OCI-M1 (cell line): Measurements from ENCODE around the gene POMP.
"Not testable (repeated sequence)": the region's sequence is repeated elsewhere in the genome, so short reads cannot be mapped to it uniquely, and the experiment has no call there.

ENCODE experiments used
- DNase-seq: peaks from one replicate; lab custom pipeline; 2025; lab: John Stamatoyannopoulos, UW

The POMP gene

GRCh38 chr13:28637714-28638355 is 21.1 kb upstream of the POMP start:
- peak; percentile 69 for DNase-seq

DNA sequence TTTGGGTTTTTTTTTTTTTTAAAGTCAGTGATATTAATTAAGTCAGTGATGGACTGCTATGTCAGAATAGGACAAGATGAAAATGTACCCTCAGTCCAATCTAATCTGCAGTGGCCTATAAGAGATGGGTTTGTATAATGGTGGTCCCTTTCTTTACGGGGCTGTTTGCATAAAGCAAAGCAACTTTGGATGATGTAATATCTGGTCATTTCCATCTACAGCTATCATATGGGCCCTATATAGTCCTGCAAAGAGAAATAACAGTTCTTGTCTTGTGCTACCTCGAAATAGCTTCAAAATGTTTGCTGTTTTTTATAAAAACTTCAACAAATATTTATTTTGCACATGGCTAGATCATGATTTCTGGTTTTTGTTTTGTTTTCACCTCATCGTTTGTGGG is 20.2 kb upstream of the POMP start:
- DNase-seq = peak; percentile 27

- no peak for DNase-seq
These were observed 17.9 kb upstream of the POMP start for GRCh38 chr13:28640861-28641599.

- no peak for DNase-seq
These were observed 17.4 kb upstream of the POMP start for GRCh38 chr13:28641600-28641926.

GRCh38 chr13:28650284-28650683 is 8.6 kb upstream of the POMP start:
- no peak for DNase-seq

DNA sequence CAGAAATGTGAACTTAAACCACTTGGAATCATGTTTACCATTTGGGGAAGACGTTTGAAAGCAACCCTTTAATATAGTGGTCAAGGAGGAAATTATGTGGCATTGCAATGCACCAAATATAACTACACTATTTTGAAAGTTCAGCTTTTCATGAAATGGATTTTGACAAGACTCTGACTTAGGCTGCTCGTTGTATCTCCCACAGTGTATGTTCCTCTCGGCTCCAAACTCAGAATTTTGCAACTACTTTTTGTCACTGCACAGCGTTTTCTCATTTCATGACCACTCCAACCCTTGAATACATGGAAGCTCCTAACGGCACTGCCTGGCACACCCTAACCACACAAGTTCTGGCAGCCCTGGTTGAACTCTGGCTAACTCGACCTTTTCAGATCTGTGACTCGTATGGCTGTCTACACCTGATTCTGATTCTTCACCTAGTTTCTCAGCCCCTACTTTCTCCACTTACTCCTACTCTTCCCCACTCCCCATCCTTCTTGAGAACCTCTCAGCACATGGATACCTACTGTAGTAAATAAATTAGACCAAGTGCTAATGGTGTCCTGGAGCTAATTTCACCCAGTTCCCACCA is 7.0 kb upstream of the POMP start:
- DNase-seq = no peak

- no peak for DNase-seq
These were observed 5.8 kb upstream of the POMP start for GRCh38 chr13:28653111-28653510.

GRCh38 chr13:28654276-28654675 is 4.7 kb upstream of the POMP start:
- DNase-seq = no peak

GRCh38 chr13:28655561-28655960 is 3.4 kb upstream of the POMP start:
- DNase-seq = no peak

DNA sequence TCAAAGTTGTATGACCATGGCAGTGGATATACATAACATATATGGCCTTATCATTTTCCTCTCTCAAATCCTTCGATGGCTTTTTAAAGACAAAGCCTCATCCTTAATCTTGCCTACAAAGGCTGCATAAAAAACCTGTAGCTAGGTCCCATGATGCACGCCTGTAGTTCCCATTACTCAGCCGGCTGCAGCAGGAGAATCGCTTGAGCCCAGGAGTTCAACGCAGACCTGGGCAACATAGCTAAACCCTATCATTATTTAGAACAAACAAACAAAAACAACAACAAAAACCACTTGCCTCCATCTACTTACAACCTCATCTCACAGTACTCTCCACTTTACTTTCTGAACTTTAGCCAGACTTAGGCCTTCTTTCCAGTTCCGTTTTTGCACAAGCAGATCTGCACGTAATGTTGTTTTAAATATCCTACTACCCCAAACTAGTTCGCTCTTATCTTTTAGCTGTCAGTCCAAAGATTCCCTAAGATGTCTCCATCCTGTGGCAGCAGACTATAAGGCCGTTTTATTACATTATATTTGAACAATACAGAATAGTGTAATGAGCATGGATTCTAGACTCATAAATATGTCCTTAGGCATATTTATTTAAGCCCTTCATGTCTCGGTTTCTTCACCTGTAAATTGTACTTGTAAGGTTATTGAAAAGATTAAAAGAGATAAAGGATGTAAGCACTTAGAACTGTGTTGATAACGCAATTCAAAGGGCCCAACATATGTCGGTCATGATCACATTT is 969 bp upstream of the POMP start:
- DNase-seq = peak; percentile 54

DNA sequence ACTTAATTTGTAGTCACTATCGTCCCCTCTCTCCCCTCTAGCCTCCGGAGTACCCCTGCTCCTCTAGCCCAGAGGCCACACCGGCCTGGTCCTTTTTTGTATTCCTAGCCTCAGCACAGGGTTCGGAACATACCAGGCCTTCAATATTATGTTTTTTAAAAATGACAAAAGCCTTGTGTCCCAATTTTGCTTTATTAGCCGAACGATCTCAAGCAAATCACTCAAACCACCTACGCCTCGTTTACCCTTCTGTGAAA is 463 bp upstream of the POMP start:
- DNase-seq = no peak

- peak; percentile 69 for DNase-seq
These were observed 666 bp downstream of the POMP start for GRCh38 chr13:28659621-28659970.

DNA sequence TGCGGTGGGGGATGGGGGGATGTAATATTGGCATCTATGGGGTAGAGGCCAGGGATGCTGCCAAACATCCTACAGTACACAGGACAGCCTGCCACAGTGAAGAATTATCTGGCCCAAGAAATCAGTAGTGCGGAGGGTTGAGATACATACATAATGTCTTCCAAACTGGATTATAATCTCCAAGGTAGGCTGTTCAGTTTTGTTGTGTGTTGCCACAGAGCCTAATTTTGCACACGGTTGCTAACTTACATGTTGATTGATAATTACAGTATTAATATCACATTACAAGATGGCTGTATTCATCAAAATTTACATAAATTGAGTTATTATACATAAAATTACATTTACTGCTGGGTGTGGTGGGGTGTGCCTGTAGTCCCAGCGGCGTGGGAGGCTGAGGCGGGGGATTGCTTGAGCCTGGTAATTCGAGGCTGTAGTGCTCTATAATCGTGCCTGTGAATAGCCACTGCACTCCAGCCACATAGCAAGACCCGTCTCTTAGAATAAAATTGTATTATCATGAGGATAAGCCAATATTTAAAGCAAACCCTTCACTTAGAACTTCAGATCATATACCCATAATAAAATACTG is 8.1 kb downstream of the POMP start:
- no peak for DNase-seq

DNA sequence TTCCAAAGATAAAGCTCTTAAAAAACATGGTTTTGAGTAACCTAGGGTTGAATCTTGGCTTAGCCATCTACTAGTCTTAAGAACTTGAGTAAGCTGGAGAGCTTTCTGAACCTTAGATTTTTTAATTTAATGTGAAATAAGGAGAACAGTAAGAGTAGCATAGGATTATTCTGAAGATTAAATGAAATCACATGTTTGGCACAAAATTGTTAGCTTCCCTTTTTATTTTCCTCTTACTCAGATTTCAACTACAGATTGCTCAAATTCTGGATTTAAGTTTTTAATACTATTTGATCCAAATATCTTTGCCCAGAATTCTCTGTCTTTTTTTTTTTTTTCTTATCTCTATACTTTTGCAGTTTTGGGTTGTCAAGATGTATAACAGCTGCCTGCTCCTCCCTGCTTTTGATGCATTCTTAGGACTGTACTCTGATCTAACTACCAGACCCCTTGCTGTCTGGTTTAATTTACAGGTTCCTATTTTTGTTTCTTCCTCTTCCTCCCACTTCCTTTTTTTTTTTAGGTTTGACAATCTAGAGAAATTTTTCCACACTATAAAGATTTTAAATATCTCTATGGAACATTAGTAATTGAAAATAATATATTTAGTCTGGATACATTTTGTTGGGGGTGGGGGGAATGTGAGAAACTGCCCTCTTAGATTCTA is 12.3 kb downstream of the POMP start:
- DNase-seq = peak; percentile 19

DNA sequence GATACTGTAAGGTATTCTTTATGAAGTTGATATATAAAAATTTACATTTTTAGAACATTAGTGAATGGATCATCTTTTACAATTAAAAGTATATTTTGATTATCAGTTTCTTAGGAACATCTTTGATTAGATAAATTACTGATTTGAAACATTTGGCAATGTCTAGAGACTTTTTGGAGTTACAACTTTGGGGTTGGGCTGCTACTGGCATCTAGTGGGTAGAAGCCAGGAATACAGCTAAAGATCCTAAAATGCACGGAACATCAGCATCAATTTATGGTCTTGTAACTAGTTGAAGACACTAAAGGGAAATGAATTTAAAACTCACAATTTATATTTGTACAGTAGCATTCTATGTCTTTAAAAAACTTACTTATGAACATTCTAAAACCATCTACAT is 19.9 kb downstream of the POMP start:
- DNase-seq = peak; percentile 0

- peak; percentile 14 for DNase-seq
These were observed 20.7 kb downstream of the POMP start for GRCh38 chr13:28679628-28680027.

GRCh38 chr13:28680541-28680940 is 21.6 kb downstream of the POMP start:
- DNase-seq = no peak

- DNase-seq = not testable (repeated sequence)
These were observed 24.2 kb downstream of the POMP start for GRCh38 chr13:28683169-28683568.

DNA sequence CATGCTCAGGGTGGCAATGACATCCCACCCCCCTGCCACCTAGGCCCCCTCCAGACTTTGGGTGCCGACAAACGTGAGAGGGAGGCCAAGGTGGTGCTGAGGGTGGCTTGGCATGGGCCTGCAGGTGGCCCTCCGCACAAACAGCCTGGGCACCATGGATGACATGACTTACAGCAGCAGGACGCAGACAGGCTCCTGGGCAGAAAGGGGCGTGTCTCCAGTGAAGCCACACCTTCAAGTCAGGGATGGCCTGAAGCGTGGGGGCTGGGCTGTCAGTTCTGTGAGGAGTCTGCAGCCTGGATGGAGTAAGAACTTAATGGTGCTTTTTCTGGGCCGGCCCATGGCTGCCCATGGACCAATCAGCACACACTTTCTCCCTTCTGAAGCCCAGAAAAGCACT is 25.3 kb downstream of the POMP start:
- no peak for DNase-seq

GRCh38 chr13:28685114-28685513 is 26.2 kb downstream of the POMP start:
- no peak for DNase-seq

GRCh38 chr13:28685892-28686291 is 27.0 kb downstream of the POMP start:
- DNase-seq = peak; percentile 14
